Measurements from ENCODE around the gene TSPAN19.
"Not testable (repeated sequence)": the region's sequence is repeated elsewhere in the genome, so short reads cannot be mapped to it uniquely, and the experiment has no call there.

The TSPAN19 gene

GRCh38 chr12:85036234-85036707, at the start of gene TSPAN19, which contains the start of gene LRRIQ1:
TSS of gene TSPAN19 (minus strand) at chr12:85036277. CDS start at chr12:85029946, 6,331 bp downstream.
TSS of gene LRRIQ1 (plus strand) at chr12:85036351. CDS start at chr12:85038177, 1,826 bp downstream.
- DNase-seq: peak; percentile 90

- no peak for DNase-seq
These were observed 49.0 kb upstream of the TSPAN19 start for GRCh38 chr12:85085066-85085465.

- DNase-seq: peak; percentile 28
These were observed 40.8 kb upstream of the TSPAN19 start for GRCh38 chr12:85076688-85077430.

GRCh38 chr12:85072826-85073225, 36.7 kb upstream of the TSPAN19 start:
- no peak for DNase-seq

- no peak for DNase-seq
These were observed 29.9 kb upstream of the TSPAN19 start for GRCh38 chr12:85065837-85066482.

GRCh38 chr12:85060916-85061315, 24.8 kb upstream of the TSPAN19 start:
- DNase-seq: no peak

- no peak for DNase-seq
These were observed 23.5 kb upstream of the TSPAN19 start for GRCh38 chr12:85059594-85059993.

GRCh38 chr12:85058339-85058738, 22.3 kb upstream of the TSPAN19 start:
- DNase-seq: no peak

GRCh38 chr12:85057370-85057963, 21.4 kb upstream of the TSPAN19 start:
- DNase-seq: no peak

GRCh38 chr12:85043829-85044228, 7.8 kb upstream of the TSPAN19 start:
- DNase-seq: no peak

- no peak for DNase-seq
These were observed 5.3 kb upstream of the TSPAN19 start for GRCh38 chr12:85041395-85041794.

- DNase-seq: no peak
These were observed 656 bp upstream of the TSPAN19 start for GRCh38 chr12:85036733-85037132.

- no peak for DNase-seq
These were observed 6.6 kb downstream of the TSPAN19 start for GRCh38 chr12:85029456-85029855.

GRCh38 chr12:85018098-85018497, 18.0 kb downstream of the TSPAN19 start:
- DNase-seq: no peak

GRCh38 chr12:85017618-85018017, 18.5 kb downstream of the TSPAN19 start:
- no peak for DNase-seq

- no peak for DNase-seq
These were observed 18.9 kb downstream of the TSPAN19 start for GRCh38 chr12:85017133-85017532.

GRCh38 chr12:85016413-85016812, 19.7 kb downstream of the TSPAN19 start:
- DNase-seq: no peak

GRCh38 chr12:85007836-85008235, 28.2 kb downstream of the TSPAN19 start:
- DNase-seq: no peak

- no peak for DNase-seq
These were observed 29.9 kb downstream of the TSPAN19 start for GRCh38 chr12:85006206-85006605.

- DNase-seq: no peak
These were observed 30.5 kb downstream of the TSPAN19 start for GRCh38 chr12:85005615-85006014.

GRCh38 chr12:85005047-85005446, 31.0 kb downstream of the TSPAN19 start:
- DNase-seq: not testable (repeated sequence)

GRCh38 chr12:85004204-85004603, 31.9 kb downstream of the TSPAN19 start:
- no peak for DNase-seq

GRCh38 chr12:85002778-85003296, 33.2 kb downstream of the TSPAN19 start:
- DNase-seq: no peak

- DNase-seq: no peak
These were observed 35.3 kb downstream of the TSPAN19 start for GRCh38 chr12:85000729-85001128.

All from retina (tissue), 1 donor.